GM12873 (cell line): ENCODE data around the gene BBS10.

ENCODE experiments used
- CTCF ChIP-seq: IDR thresholded peaks from 2 replicates; pipeline ENCODE4 v1.5.1; 2012; ENCODE audit warnings: low read depth, mild to moderate bottlenecking, moderate library complexity, low read length, control low read depth; ENCODE audit not compliant: insufficient read depth; ENCODE audit errors: missing control alignments

The BBS10 gene

GRCh38 chr12:76346236-76346635 lies 2.0 kb downstream of the BBS10 start:
- no peak for TF ChIP-seq CTCF

- no peak for TF ChIP-seq CTCF
These were observed 2.6 kb downstream of the BBS10 start for GRCh38 chr12:76345569-76345968.

- no peak for TF ChIP-seq CTCF
These were observed 6.7 kb downstream of the BBS10 start for GRCh38 chr12:76341436-76342030.

GRCh38 chr12:76340680-76341435 lies 7.4 kb downstream of the BBS10 start:
- TF ChIP-seq CTCF, result no peak

- TF ChIP-seq CTCF, result no peak
These were observed 10.6 kb downstream of the BBS10 start for GRCh38 chr12:76337583-76337982.

GRCh38 chr12:76332606-76333005 lies 15.6 kb downstream of the BBS10 start:
- TF ChIP-seq CTCF, result no peak

GRCh38 chr12:76329606-76330005 lies 18.6 kb downstream of the BBS10 start:
- TF ChIP-seq CTCF, result no peak
